Measurements from ENCODE around the gene PHOSPHO2. TPM values are rescaled to one million over a fixed set of nuclear protein-coding genes. Genes with fewer than 3 reads are reported as not detected.

PHOSPHO2 gene
- total RNA-seq, 1 donor from 2014 or later = 3.6 TPM

DNA sequence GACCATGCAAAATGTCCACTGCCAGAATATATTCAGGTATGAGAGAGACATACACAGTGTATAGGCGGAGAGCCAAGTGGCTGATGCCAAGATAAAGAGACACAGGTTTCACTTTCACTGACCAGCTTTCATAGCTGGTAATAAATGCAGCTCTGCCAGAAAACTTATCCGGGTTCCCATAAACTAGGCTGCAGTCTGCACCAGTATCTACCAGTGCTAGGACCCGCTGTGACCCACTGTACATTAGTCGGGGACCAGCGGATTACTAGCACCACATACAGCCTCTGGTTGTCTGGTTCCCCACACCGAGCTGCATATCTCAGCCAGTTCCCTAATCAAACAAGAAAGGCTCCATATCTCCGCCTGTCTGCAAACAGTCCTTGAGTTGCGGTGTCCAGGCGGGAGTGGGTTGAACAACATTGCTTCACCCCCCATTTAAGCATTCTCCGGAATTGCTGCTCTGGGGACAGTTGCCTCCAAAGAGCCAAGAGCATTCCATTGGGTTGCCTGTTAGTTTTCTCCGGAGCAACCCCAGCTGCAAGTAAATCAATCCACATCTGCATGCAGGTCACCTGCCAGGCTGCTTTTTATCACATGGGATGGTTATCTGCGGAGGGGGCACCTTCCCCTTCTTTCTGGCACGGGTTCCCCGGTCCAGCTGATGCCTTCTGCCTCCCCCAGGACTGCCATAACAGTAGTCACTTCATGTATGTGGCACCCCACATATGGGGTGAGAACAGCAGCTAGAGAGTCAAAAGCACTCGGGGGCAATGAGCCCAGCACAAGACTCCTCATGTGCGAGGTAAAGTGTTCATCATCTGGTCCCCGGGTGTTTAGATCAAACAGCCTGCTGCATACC lies 21.3 kb downstream of the PHOSPHO2 start:
- TF ChIP-seq, protein P1, sequence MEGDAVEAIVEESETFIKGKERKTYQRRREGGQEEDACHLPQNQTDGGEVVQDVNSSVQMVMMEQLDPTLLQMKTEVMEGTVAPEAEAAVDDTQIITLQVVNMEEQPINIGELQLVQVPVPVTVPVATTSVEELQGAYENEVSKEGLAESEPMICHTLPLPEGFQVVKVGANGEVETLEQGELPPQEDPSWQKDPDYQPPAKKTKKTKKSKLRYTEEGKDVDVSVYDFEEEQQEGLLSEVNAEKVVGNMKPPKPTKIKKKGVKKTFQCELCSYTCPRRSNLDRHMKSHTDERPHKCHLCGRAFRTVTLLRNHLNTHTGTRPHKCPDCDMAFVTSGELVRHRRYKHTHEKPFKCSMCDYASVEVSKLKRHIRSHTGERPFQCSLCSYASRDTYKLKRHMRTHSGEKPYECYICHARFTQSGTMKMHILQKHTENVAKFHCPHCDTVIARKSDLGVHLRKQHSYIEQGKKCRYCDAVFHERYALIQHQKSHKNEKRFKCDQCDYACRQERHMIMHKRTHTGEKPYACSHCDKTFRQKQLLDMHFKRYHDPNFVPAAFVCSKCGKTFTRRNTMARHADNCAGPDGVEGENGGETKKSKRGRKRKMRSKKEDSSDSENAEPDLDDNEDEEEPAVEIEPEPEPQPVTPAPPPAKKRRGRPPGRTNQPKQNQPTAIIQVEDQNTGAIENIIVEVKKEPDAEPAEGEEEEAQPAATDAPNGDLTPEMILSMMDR (conservative IDR thresholded peaks at IDR 0.05; ENCODE audit: low read depth, low read length) = no peak
- H3K4me3 ChIP-seq (ENCODE audit: low read depth, low read length) = no peak overlapping the region
- no peak for DNase-seq (ENCODE audit: low read depth)

DNA sequence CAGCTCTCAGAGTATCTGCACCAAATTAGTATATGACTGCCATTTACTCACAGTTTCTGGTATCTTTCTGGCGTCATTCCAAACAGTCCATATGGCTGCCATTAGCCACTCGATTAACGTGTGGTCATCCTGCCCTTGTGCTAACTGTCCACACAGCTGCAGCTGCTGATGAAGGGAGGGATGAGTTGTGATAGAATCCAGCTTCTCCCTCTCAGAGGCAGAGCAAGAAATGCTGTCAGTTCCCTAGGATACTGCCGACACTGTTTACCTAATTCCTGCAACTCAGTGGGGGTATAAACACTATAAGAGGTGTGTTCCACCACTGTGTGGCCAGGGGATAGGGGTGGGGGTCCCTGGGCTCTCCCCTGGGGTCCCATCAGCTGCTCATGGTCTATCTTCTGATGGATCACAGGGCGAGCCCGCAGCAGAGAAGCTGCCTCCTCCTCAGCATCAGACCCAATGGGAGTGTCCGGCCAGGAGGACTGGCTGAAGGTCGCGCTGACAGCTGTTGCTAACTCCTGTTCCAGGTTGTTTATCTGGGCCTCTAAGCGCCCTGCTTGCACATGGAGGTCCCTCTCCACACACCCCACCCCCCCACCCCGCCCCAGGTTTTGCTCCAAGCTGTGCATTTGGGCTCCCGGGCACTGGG lies 22.1 kb downstream of the PHOSPHO2 start:
- no peak for DNase-seq (ENCODE audit: low read depth)
- TF ChIP-seq, protein P1 (conservative IDR thresholded peaks at IDR 0.05; ENCODE audit: low read depth, low read length) = no peak
- H3K4me3 ChIP-seq (ENCODE audit: low read depth, low read length) = no peak overlapping the region

DNA sequence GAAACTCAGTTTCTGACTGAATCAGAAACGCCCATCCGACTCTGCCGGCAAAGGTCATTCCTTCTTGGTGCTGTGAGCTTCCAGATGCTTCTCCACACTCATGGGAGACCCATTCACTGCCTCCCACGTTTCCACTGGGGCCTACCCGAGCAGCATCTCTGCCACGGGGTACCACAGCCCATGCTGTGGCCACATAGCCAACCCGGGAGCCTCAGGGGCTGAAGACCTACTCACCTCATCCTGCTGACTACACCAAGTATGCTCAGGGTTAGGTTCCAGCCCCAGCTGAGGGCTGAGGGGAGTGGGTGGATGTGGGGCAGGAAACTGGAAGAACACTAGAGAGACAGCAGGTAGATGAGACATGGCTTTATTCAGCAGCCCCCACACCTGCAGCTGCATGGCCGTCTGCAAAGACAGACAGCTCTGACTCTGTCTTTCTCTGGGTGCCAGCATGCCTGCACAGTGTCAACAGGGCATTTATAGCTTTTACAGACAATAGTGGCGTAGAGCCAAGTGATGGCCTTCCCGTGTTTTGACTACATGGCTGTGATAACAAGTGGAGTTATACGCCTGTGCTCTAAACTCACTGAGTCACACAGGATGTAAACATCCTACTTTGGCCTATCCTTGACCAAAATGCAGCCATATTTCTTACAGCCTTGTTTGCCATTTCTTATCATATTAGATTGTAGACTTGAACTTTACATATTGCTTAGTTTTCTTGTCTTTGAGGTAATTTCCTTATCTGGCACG lies 22.8 kb downstream of the PHOSPHO2 start:
- no peak overlapping the region for H3K4me3 ChIP-seq (ENCODE audit: low read depth, low read length)
- TF ChIP-seq, protein P1 (conservative IDR thresholded peaks at IDR 0.05; ENCODE audit: low read depth, low read length) = no peak
- DNase-seq (ENCODE audit: low read depth) = no peak

DNA sequence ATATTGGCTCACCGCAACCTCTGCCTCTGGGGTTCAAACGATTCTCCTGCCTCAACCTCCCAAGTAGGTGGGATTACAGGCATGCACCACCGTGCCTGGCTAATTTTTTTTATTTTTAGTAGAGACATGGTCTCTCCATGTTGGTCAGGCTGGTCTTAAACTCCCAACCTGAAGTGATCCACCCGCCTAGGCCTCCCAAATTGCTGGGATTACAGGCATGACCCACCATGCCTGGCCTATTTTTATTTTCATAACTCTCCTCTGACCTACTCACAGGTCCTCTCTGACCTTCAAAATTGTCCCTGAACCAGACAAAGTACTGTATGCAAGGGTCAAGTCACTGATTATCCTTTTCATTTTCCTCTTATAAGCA lies 23.4 kb downstream of the PHOSPHO2 start:
- TF ChIP-seq, protein P1 (conservative IDR thresholded peaks at IDR 0.05; ENCODE audit: low read depth, low read length) = no peak
- no peak for DNase-seq (ENCODE audit: low read depth)
- no peak overlapping the region for H3K4me3 ChIP-seq (ENCODE audit: low read depth, low read length)

DNA sequence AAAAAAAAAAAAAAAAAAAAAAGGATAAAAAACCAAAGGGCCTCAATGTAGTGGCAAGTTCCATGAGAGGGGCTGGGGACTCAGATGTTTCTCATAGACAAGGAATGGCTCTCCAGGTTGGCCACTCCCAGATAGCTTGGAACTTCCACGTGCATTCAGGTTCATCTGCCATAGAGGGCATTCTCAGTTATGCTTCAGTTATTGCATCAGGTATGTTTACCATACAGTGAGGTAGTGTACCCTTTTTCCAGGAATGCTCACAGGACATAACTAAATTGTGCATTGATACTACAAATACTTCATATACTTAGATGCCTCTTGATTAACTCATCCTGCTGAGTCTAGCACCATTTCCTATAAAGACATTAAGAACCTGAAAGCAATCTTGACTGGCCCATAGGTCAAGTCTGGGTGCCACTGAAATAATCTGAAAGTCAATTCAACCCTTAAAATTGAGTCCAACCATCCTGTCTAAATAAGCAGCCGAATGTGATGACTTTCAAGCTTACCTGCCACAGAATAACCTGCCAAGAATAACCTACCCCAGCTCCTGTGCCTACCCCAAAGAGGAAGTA lies 24.7 kb downstream of the PHOSPHO2 start:
- no peak overlapping the region for H3K4me3 ChIP-seq (ENCODE audit: low read depth, low read length)
- DNase-seq (ENCODE audit: low read depth) = no peak
- TF ChIP-seq, protein P1 (conservative IDR thresholded peaks at IDR 0.05; ENCODE audit: low read depth, low read length) = no peak

DNA sequence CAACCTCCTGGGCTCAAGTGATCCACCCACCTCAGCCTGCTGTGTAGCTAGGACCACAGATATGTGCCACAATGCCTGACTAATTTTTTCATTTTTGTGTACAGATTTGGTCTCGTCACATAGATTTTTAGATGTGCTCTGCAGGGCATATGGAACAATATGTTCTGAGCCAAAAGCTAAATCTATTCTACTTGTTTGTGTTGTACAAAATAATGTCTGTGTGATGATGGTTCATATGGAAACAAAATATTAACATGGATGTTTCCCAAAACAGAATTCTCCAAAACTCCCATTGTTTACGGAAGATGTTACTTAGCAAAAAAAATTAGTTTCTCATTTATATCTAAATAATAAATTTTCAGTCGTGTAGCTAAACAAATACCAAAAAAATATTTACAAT lies 26.7 kb downstream of the PHOSPHO2 start:
- TF ChIP-seq, protein P1 (conservative IDR thresholded peaks at IDR 0.05; ENCODE audit: low read depth, low read length) = no peak
- DNase-seq (ENCODE audit: low read depth) = no peak
- no peak overlapping the region for H3K4me3 ChIP-seq (ENCODE audit: low read depth, low read length)

Measured in epithelial cell of proximal tubule (primary cell).